Superior temporal gyrus (tissue), 1 donor: ENCODE results near the gene DNAJC4.

Source experiments
- DNase-seq: peaks from one replicate; pipeline ENCODE4 v3.0.0-alpha.2; 2016; ENCODE audit errors: extremely low spot score

The DNAJC4 gene

DNA sequence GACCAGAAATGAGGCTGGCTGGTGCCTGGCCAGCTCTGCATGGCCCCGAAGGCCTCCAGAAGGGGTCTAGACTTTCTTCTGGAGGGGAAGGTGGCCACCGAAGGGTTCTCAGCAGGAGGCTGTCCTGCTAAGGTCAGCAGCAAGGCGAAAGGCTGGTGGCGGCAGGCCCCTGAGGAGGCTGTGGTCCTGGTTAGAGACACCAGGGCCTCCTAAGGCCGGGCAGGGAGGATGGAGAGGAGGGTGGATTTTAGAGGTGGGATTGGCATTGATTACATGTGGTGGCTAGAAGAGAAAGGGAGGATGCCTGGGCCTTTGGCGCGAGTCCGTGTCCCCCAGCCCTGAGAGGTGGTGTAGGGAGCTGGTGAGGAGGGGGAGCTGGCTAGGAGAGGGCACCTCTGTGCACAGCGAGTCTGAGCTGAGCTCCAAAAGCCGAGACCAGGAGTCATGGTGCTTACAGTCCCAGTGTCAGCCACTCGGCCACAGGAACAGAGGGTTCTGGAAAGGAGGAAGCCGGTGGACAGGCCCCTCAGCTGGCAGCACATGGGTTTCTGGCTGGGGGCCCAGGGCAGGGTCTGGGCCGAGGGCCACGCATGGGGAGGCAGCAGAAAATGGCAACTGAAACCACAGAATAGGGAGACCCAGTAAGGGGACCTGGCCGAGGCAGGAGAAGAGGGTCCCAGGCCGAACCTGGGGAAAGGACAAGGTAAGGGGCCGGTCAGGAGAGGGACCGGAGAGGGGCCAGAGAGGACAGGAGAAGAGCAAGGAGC lies 21.4 kb upstream of the DNAJC4 start:
- no peak for DNase-seq

- no peak for DNase-seq
Observed at GRCh38 chr11:64209563-64209843, 20.8 kb upstream of the DNAJC4 start.

GRCh38 chr11:64210301-64211020 lies 19.9 kb upstream of the DNAJC4 start:
- no peak for DNase-seq

DNA sequence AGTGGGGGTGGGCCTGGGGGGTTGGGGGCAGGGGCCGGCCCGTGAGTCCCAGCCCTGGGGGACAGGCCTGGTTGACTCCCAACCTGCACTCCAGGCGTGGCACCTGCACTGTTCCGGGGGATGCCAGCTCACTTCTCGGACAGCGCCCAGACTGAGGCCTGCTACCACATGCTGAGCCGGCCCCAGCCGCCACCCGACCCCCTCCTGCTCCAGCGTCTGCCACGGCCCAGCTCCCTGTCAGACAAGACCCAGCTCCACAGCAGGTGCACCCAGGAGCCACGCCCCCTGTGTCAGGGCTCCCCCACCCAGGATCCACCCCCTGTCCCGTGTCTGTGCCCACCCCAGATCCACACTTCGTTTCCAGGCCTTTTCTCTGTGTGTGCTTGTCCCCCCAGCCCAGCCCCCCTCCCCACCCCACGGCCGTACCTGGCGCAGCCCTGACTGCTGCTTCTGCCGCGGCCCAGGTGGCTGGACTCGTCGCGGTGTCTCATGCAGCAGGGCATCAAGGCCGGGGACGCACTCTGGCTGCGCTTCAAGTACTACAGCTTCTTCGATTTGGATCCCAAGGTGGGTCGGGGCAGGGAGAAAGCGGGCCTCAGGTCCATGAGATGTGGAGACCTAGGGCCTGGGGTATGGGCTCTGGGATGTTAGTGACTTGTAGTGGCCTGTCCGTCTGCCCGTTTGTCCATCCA lies 19.0 kb upstream of the DNAJC4 start:
- no peak for DNase-seq

DNA sequence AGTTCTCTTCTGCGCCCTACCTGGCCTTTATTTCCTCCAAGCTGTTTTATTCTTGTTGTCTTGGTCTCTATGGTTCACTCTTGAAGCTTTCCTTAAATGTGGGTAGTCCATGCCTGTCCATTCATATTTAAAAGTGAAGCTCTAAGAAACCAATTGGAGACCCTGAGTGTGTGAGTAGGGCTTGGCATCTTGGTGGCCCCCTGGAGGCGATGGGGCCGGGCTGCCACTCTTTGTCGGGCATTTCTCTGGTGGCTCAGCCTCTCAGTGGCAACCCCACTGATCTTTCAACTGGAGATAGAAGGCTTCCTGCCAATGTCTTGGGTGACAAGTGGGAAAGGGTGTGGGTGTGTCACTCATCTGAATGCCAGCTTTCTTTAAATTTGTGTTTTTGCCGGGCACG lies 13.5 kb upstream of the DNAJC4 start:
- DNase-seq, result no peak

DNA sequence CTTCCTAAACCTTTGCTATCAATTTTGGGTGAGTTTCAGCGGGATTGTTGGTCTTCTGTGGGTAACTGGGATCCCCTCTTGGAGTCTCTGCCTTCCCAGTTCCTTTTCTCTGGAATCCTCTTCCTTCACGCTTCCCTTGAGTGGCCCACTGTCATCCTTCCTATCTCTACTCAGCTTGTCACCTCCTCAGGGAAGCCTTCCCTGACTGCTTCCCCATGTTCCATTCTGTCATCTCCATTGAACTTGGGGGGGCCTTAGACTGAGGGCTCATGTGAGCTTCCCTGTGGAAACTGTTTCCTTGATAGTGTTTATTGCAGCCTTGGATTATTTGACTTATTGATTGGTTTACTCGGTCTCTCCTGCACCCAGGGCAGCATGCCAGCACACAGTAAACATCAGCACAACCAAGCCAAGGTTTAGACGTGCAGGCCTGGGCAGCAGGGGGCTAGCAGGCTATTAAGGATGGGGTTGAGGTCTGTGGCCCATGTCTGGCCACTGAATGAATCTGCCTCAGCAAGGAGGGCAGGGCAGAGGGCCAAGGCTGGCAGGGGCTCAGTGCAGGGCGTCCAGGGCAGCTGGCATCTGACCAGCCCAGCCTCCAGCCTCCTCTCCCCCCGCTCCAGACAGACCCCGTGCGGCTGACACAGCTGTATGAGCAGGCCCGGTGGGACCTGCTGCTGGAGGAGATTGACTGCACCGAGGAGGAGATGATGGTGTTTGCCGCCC lies 11.6 kb upstream of the DNAJC4 start:
- DNase-seq, result no peak

DNA sequence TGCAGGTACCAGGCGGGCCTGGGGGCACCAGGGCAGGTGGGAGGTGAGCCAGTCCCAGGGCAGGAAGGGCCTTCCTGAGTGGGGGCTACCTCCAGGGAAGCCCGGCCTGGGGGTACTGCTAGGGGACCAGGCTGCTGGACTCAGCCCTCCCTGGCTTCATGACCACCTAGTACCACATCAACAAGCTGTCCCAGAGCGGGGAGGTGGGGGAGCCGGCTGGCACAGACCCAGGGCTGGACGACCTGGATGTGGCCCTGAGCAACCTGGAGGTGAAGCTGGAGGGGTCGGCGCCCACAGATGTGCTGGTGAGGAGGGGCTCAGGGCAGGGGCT lies 11.0 kb upstream of the DNAJC4 start:
- no peak for DNase-seq

DNA sequence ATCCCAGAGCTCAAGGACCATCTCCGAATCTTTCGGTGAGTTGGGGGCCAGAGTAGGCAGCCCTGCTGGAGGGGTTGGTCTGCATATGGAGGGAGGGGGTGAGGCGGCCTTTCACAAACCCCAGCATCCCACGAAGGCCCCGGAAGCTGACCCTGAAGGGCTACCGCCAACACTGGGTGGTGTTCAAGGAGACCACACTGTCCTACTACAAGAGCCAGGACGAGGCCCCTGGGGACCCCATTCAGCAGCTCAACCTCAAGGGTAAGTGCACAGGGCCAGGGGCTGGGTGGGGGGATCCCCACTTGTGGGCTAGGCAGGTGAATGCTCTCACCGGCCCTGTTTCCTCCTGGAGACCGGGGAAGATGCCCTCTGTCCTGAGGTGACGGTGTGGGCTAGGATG lies 10.6 kb upstream of the DNAJC4 start:
- no peak for DNase-seq

- DNase-seq, result no peak
Observed at GRCh38 chr11:64220271-64220670, 10.1 kb upstream of the DNAJC4 start.

DNA sequence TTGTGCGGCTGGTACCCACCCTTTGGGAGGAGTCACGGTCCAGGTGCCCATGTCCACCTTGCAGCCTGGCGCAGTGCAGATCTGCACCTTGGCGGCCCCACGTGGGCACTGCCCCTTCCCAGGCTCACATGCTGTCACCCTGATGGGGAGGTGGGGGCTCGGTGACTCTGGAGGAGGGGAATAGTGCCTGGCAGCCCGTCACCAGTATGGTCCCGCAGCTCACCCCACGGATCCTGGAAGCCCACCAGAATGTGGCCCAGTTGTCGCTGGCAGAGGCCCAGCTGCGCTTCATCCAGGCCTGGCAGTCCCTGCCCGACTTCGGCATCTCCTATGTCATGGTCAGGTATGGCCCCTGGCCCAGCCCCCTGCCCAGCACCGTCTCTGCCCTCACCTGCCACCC lies 9.6 kb upstream of the DNAJC4 start:
- DNase-seq, result no peak

GRCh38 chr11:64222651-64223000 lies 7.7 kb upstream of the DNAJC4 start:
- DNase-seq, result no peak

GRCh38 chr11:64223001-64223651 lies 7.2 kb upstream of the DNAJC4 start:
- no peak for DNase-seq

DNA sequence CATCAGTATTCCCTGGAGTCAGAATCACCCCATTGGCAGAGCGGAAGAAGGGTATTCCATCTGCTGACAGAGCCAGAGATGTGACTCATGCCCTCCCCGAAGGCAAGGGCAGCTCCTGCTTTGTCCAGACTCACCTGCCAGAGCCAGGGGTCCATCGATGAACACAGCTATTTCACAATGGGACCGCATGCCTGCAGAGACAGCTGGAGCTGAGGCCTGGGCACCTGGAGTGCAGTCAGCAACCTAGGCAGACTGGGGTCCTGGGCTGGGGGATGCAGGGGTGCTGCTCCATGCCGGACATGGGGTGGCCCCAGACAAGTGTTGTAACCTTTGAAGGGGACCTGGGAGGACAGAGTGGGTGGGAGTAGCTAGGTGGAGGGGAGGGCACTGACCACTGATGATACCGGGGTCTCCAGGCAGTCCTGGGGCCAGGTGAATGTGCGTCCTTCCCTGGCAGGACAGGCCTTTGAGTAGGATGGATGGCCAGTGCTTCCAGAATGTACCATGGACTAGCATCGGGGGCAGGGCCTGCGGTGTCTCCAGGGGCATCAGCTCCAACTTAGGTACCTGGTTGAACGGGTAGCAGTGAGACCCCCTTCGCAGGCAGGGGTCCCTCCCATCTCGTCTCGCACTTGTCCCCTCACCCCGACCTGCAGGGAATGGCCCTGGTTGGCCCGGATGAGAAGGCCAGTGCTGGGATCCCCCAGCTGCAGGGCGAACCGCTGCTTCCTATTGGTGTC lies 6.0 kb upstream of the DNAJC4 start:
- DNase-seq, result no peak

DNA sequence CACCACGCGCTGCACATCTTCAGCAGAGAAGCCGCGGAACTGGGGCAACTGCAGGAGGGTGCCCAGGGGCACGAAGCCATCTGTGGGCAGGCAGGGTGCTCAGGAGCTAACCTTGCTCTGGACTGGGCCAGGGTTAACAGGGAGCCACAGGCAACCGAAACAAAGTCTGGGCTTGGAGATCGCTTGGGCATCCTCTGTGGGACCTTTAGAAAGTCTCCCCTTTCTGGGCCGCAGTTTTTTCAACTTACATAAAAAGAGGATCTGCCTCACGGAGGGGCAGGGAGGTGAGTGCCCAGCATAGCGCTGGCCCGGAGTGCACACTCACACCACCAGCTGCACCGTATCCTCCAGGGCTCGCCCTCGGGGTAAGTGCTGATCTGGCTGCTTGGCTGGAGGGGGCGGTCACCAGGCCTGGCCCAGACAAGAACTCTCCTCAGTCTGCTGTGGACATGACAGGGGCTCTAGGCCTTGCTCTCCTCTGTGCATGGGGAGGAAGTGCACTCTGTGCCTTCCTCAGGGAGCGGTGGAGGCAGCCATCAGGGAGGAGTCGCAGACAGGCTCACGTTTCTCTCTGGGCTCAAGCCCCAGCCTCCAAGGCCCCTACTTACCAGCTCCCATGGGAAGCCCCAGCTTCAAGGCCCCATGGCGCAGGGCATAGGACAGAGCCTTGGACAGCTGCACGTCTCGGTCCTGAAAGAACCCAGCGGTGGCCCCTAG lies 5.3 kb upstream of the DNAJC4 start:
- no peak for DNase-seq

- peak; percentile 92 for DNase-seq
Observed at GRCh38 chr11:64225608-64226506, 4.5 kb upstream of the DNAJC4 start, which contains the start of the genes NUDT22 and TRPT1. TSS of gene NUDT22 (plus strand) at chr11:64226274. CDS start at chr11:64226653, 379 bp downstream. TSS of gene TRPT1 (minus strand) at chr11:64226186. CDS start at chr11:64225860, 326 bp downstream.

DNA sequence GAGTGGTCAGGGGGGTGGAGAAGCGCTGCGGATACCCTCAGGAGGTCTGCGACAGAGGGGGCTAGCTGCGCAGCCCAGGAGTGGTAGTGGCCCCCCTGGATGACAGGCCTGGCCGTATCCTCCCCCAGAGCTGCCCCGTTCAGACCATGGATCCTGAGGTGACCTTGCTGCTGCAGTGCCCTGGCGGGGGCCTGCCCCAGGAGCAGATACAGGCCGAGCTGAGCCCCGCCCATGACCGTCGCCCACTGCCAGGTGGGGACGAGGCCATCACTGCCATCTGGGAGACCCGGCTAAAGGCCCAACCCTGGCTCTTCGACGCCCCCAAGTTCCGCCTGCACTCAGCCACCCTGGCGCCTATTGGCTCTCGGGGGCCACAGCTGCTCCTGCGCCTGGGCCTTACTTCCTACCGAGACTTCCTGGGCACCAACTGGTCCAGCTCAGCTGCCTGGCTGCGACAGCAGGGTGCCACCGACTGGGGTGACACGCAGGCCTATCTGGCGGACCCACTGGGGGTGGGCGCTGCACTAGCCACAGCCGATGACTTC lies 3.8 kb upstream of the DNAJC4 start:
- no peak for DNase-seq

DNA sequence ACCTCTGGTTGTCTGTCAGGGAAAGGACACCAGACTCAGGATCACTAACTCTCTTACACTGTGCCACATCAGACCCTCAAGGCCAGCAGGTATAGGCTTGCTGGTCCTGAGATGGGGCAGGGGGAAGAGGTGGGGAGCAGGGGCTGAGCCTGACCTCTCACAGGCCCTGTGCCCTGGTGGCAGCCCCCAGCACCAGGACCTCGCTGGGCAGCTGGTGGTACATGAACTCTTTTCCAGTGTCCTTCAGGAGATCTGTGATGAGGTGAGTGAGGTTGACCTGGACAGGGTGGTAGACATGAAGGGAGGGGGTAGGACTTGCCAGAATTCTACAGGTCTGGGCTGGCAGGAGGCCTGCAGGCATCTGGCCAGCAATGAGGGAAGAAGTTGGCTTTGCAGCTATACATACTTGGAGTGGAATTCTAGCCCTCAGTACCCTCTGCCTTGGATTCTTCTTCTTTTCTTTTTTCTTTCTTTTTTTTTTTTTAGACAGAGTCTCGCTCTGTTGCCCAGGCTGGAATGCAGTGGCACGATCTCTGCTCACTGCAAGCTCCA lies 2.9 kb upstream of the DNAJC4 start:
- DNase-seq, result no peak

- DNase-seq, result no peak
Observed at GRCh38 chr11:64229090-64229743, 1.1 kb upstream of the DNAJC4 start.
